Smooth muscle cell (in vitro differentiated cells): Measurements from ENCODE around the gene ATXN1. TPM values are rescaled to one million over a fixed set of nuclear protein-coding genes. Genes with fewer than 3 reads are reported as not detected.

Experiments used
- DNase-seq: peaks from one replicate; lab custom pipeline; 2025; ENCODE audit not compliant: unreplicated experiment; lab: John Stamatoyannopoulos, UW
- H2AFZ ChIP-seq: fragments of 200-600 bp; sonication (generic); 2 replicates; pipeline ENCODE4 v1.6.0; 2016; ENCODE audit warnings: antibody characterized with exemption, low read depth, mild to moderate bottlenecking
- H3F3A ChIP-seq: fragments of 200-600 bp; sonication (generic); 2 replicates; pipeline ENCODE4 v1.6.0; 2017; ENCODE audit warnings: antibody characterized with exemption, low read depth
- H3K27ac ChIP-seq: fragments of 200-600 bp; sonication (generic); 2 replicates; pipeline ENCODE4 v1.5.1; 2016; ENCODE audit warnings: low read depth, mild to moderate bottlenecking
- H3K27me3 ChIP-seq: fragments of 200-600 bp; sonication (generic); 2 replicates; pipeline ENCODE4 v1.6.1; 2016; ENCODE audit warnings: low read depth, mild to moderate bottlenecking
- H3K36me3 ChIP-seq: fragments of 200-600 bp; sonication (generic); 2 replicates; pipeline ENCODE4 v1.5.1; 2016; ENCODE audit warnings: low read depth
- H3K4me1 ChIP-seq: fragments of 200-600 bp; sonication (generic); 2 replicates; pipeline ENCODE4 v1.5.1; 2016; ENCODE audit warnings: low read depth
- H3K4me2 ChIP-seq: fragments of 200-600 bp; sonication (generic); 2 replicates; pipeline ENCODE4 v1.6.0; 2016; ENCODE audit warnings: mild to moderate bottlenecking
- H3K4me3 ChIP-seq: fragments of 200-600 bp; sonication (generic); 2 replicates; pipeline ENCODE4 v1.5.1; 2016; ENCODE audit warnings: mild to moderate bottlenecking
- H3K79me2 ChIP-seq: fragments of 200-600 bp; sonication (generic); 2 replicates; pipeline ENCODE4 v1.6.0; 2016; ENCODE audit warnings: low read depth, mild to moderate bottlenecking
- H3K9ac ChIP-seq: fragments of 200-600 bp; sonication (generic); 2 replicates; pipeline ENCODE4 v1.6.0; 2016; ENCODE audit warnings: low read depth
- H3K9me3 ChIP-seq: fragments of 200-600 bp; sonication (generic); replicated peaks from 2 replicates; pipeline ENCODE4 v1.5.1; 2016; ENCODE audit warnings: low read depth
- H4K20me1 ChIP-seq: fragments of 200-600 bp; sonication (generic); 2 replicates; pipeline ENCODE4 v1.6.0; 2016; ENCODE audit warnings: low read depth
- CTCF ChIP-seq: fragments of 200-600 bp; sonication (generic); IDR thresholded peaks from 2 replicates; pipeline ENCODE4 v1.5.1; 2017; ENCODE audit warnings: borderline replicate concordance, mild to moderate bottlenecking, antibody characterized with exemption; ENCODE audit not compliant: insufficient read depth, poor library complexity, severe bottlenecking
- WGBS: methylation state at CpG from one replicate; pipeline ENCODE4 v1.1.7; 2016; ENCODE audit warnings: low lambda C conversion rate; 5-methylcytosine and 5-hydroxymethylcytosine counted together
- polyA plus RNA-seq: library from polyadenylated mRNA; unstranded; fragments of >200 nt; fragmentation: Nextera tagmentation; extraction: Ambion mirVana; gene quantifications from 2 replicates; pipeline ENCODE4 v1.2.1, GENCODE V29; 2016
- total RNA-seq: library from RNA; depleted of rRNA; stranded (reverse); fragments of >200 nt; gene quantifications from 2 replicates; pipeline ENCODE4 v1.2.3, GENCODE V29; 2014

Gene ATXN1
- total and polyA plus RNA-seq, 2 experiments from 2014 or later: 17.9 to 40.6 TPM

GRCh38 chr6:16512544-16513290 is 248.5 kb downstream of the ATXN1 start:
- Histone ChIP-seq H3K27ac (peak overlapping the region; percentile 30), H3K4me3 (no peak overlapping the region), H3K4me2 (peak overlapping the region; percentile 52), H3K4me1 (no peaks in the 10 kb centered on the region), H3F3A (peaks cover 7% of the 10 kb centered on the region), H3K79me2 (peaks cover 46% of the 10 kb centered on the region), H3K36me3 (no peaks in the 10 kb centered on the region), H2AFZ (no peak overlapping the region), H3K9ac (peak overlapping the region; percentile 26), H4K20me1 (peaks cover 85% of the 10 kb centered on the region), H3K27me3 (no peaks in the 10 kb centered on the region), H3K9me3 (no peaks in the 10 kb centered on the region)
- no peak for DNase-seq
- WGBS: 76% methylated on average over 6 of the region's 6 CpGs
- TF ChIP-seq CTCF: no peak

GRCh38 chr6:16511723-16512489 is 249.4 kb downstream of the ATXN1 start:
- DNase-seq: no peak
- Histone ChIP-seq H3F3A (peaks cover 7% of the 10 kb centered on the region), H3K27me3 (no peaks in the 10 kb centered on the region), H2AFZ (no peak overlapping the region), H4K20me1 (peaks cover 80% of the 10 kb centered on the region), H3K4me2 (peak overlapping the region; percentile 52), H3K4me1 (no peaks in the 10 kb centered on the region), H3K36me3 (no peaks in the 10 kb centered on the region), H3K79me2 (peaks cover 46% of the 10 kb centered on the region), H3K27ac (peak overlapping the region; percentile 30), H3K9ac (peak overlapping the region; percentile 26), H3K4me3 (no peak overlapping the region), H3K9me3 (no peaks in the 10 kb centered on the region)
- no peak for TF ChIP-seq CTCF
- 55% methylated on average over 10 of the region's 10 CpGs for WGBS

- Histone ChIP-seq H2AFZ (no peak overlapping the region), H3K9ac (no peak overlapping the region), H3F3A (peaks cover 7% of the 10 kb centered on the region), H3K36me3 (no peaks in the 10 kb centered on the region), H3K4me3 (no peak overlapping the region), H3K9me3 (no peaks in the 10 kb centered on the region), H3K27me3 (no peaks in the 10 kb centered on the region), H4K20me1 (peaks cover 80% of the 10 kb centered on the region), H3K4me2 (no peak overlapping the region), H3K27ac (no peak overlapping the region), H3K4me1 (no peaks in the 10 kb centered on the region), H3K79me2 (peaks cover 49% of the 10 kb centered on the region)
- DNase-seq: no peak
- 70% methylated on average over 4 of the region's 4 CpGs for WGBS
- peak; percentile 61 for TF ChIP-seq CTCF
Measured at GRCh38 chr6:16511040-16511660, 250.1 kb downstream of the ATXN1 start.
